ENCODE measurements around the gene GGT1. TPM values are rescaled to one million over a fixed set of nuclear protein-coding genes. Genes with fewer than 3 reads are reported as not detected.
"Not testable (repeated sequence)": the region's sequence is repeated elsewhere in the genome, so short reads cannot be mapped to it uniquely, and the experiment has no call there.

GGT1 gene
- total RNA-seq, 1 donor from 2014 or later = 3.3 TPM

GRCh38 chr22:24593836-24594568 is 9.0 kb upstream of the GGT1 start:
- Mint-ChIP-seq H3K9me3 (no peaks in the 10 kb centered on the region), H3K4me3 (peak overlapping the region; percentile 86), H3K36me3 (ENCODE audit: low read depth) (no peaks in the 10 kb centered on the region), H3K27me3 (ENCODE audit: low read depth) (no peaks in the 10 kb centered on the region), H3K27ac (ENCODE audit: unreplicated experiment) (no peak overlapping the region), H3K4me1 (peaks cover 11% of the 10 kb centered on the region)
- no peak for DNase-seq (ENCODE audit: low read depth, low spot score)
- no peak for TF ChIP-seq CTCF (conservative IDR thresholded peaks at IDR 0.05)

GRCh38 chr22:24594569-24595120 is 8.3 kb upstream of the GGT1 start:
- H3K27me3 Mint-ChIP-seq (ENCODE audit: low read depth) = no peaks in the 10 kb centered on the region
- TF ChIP-seq CTCF (conservative IDR thresholded peaks at IDR 0.05) = no peak
- H3K9me3 Mint-ChIP-seq = no peaks in the 10 kb centered on the region
- peak overlapping the region; percentile 41 for H3K4me3 Mint-ChIP-seq
- H3K27ac Mint-ChIP-seq (ENCODE audit: unreplicated experiment) = no peak overlapping the region
- H3K4me1 Mint-ChIP-seq = peaks cover 11% of the 10 kb centered on the region
- H3K36me3 Mint-ChIP-seq (ENCODE audit: low read depth) = no peaks in the 10 kb centered on the region
- no peak for DNase-seq (ENCODE audit: low read depth, low spot score)

GRCh38 chr22:24595228-24595627 is 7.8 kb upstream of the GGT1 start:
- peak overlapping the region; percentile 27 for H3K27ac Mint-ChIP-seq (ENCODE audit: unreplicated experiment)
- peaks cover 11% of the 10 kb centered on the region for H3K4me1 Mint-ChIP-seq
- TF ChIP-seq CTCF (conservative IDR thresholded peaks at IDR 0.05) = no peak
- no peaks in the 10 kb centered on the region for H3K27me3 Mint-ChIP-seq (ENCODE audit: low read depth)
- no peaks in the 10 kb centered on the region for H3K36me3 Mint-ChIP-seq (ENCODE audit: low read depth)
- H3K9me3 Mint-ChIP-seq = no peaks in the 10 kb centered on the region
- H3K4me3 Mint-ChIP-seq = peak overlapping the region; percentile 27
- no peak for DNase-seq (ENCODE audit: low read depth, low spot score)

DNA sequence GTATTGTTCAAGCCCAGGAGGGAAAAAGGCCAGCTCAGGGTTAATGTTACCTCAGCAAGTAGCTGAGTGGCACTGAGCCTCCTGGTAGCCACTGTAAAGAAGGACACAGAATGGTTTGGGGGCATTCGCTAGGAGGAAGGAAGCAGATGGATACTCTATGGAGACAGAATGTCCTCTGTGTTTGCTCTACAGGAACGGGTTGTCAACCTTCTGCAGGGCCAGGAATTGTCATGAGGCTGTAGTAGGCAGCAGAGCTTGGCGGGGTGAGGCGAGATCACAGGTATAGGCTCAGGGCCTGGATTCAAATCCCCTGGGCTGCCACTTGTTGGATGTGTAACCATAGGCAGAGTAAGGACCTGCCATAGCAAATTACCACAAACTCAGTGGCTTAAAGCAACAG is 7.1 kb upstream of the GGT1 start:
- H3K27ac Mint-ChIP-seq (ENCODE audit: unreplicated experiment) = no peak overlapping the region
- H3K9me3 Mint-ChIP-seq = no peaks in the 10 kb centered on the region
- H3K36me3 Mint-ChIP-seq (ENCODE audit: low read depth) = no peaks in the 10 kb centered on the region
- H3K27me3 Mint-ChIP-seq (ENCODE audit: low read depth) = no peaks in the 10 kb centered on the region
- peaks cover 11% of the 10 kb centered on the region for H3K4me1 Mint-ChIP-seq
- no peak for DNase-seq (ENCODE audit: low read depth, low spot score)
- H3K4me3 Mint-ChIP-seq = no peak overlapping the region
- TF ChIP-seq CTCF (conservative IDR thresholded peaks at IDR 0.05) = no peak

DNA sequence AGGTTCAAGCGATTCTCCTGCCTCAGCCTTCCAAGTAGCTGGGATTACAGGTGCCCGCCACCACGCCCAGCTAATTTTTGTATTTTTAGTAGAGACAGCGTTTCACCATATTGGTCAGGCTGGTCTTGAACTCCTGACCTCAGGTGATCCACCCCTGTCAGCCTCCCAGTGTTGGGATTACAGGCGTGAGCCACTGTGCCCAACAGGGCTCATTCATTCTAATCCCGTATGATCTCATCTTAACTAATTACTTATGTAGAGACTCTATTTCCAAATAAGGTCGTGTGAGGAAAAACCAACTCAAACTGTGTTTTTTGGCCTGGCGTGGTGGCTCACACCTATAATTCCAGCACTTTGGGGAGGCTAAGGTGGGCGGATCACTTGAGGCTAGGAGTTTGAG is 5.9 kb upstream of the GGT1 start:
- H3K9me3 Mint-ChIP-seq; H3K27me3 Mint-ChIP-seq (ENCODE audit: low read depth); H3K4me1 Mint-ChIP-seq; H3K27ac Mint-ChIP-seq (ENCODE audit: unreplicated experiment); H3K36me3 Mint-ChIP-seq (ENCODE audit: low read depth); DNase-seq (ENCODE audit: low read depth, low spot score): not testable (repeated sequence)
- H3K4me3 Mint-ChIP-seq = peak overlapping the region; percentile 31

DNA sequence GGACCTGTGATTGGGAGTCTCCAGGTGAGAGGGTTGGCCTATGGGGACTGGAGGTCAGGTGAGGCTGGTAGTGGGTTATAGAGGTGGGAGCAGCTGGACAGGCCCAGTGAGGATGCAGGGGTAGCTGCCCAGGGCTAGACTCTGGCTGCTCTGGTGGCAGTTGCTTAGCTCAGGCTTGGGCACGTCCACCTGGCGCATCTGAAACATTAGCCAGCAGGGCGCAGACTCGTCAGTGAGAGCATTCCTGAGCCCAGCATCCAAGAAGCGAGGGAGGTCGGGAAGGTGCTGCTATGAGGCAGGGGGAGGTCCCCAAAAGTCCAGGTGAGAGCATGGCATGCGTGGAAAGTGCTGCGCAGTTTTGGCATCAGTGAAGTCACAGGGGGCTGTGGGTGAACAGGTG is 3.5 kb upstream of the GGT1 start:
- Mint-ChIP-seq H3K4me1 (peaks cover 13% of the 10 kb centered on the region), H3K36me3 (ENCODE audit: low read depth) (no peaks in the 10 kb centered on the region), H3K4me3 (no peak overlapping the region), H3K27ac (ENCODE audit: unreplicated experiment) (no peak overlapping the region), H3K9me3 (no peaks in the 10 kb centered on the region), H3K27me3 (ENCODE audit: low read depth) (no peaks in the 10 kb centered on the region)
- DNase-seq (ENCODE audit: low read depth, low spot score) = no peak
- TF ChIP-seq CTCF (conservative IDR thresholded peaks at IDR 0.05) = no peak

DNA sequence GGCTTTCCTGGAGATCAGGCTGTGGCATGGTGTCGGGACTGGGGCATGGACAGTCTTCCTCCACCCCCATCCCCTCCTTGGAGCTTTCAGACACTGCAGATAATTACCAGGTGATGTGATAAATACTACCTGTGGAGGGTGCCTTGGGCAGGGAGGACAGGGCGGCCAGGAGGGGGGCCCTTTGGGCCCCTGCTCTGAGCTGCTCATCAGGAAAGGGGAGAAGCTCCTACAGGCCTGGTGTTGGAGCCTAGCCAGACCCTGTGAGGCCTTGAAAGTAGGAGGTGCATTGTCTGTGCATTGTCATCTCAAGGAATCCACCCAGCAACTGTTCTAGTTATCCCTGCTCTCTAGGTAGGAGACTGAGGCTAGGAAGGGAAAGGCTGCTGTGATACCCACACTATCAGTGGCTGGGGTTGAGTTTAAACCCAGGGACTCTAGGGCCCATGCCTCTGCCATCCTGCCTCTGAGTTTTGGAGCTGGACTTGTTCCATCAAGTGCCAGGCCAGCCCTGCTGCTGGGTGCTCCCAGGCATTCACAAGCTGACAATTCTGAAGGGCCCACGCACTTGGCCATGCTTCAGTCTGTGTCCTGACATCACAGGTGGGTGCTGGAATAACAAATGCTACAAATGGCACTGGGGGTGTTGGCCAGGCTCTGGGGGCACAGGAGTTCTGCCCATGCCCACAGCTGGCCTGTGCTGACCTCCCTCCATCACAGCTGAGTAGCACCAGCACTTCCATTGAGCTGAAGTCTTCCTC is 2.9 kb upstream of the GGT1 start:
- H3K9me3 Mint-ChIP-seq; DNase-seq (ENCODE audit: low read depth, low spot score); H3K36me3 Mint-ChIP-seq (ENCODE audit: low read depth); H3K27ac Mint-ChIP-seq (ENCODE audit: unreplicated experiment); H3K4me3 Mint-ChIP-seq; H3K27me3 Mint-ChIP-seq (ENCODE audit: low read depth): not testable (repeated sequence)
- H3K4me1 Mint-ChIP-seq = peaks cover 13% of the 10 kb centered on the region
